ENCODE measurements around the gene SEC22A.

Gene SEC22A

DNA sequence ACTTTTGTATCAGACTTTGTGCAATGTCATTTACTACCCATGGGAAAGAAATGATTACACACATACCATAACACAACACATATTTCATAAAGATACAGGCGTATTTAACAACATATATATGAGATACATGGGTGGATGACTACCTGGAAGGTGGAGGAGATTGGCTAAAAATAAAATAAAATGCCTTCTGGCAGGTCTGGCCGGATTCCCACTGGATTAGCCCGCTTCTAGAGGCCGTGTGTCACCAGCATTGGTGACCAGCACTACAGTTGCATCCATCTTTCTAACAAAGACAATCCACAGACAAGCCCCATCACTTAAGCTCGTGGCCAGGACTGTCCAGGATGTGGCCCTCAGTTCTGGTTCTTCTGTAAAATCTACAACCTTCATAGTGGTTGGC, 21.0 kb upstream of the SEC22A start:
- Histone ChIP-seq H3K27ac (replicated peaks) (no peak overlapping the region), H3K4me3 (replicated peaks; ENCODE audit: insufficient read depth, low read length) (no peak overlapping the region), H3K27me3 (ENCODE audit: insufficient read depth, poor library complexity, severe bottlenecking) (no peaks in the 10 kb centered on the region)
- TF ChIP-seq, protein P1, sequence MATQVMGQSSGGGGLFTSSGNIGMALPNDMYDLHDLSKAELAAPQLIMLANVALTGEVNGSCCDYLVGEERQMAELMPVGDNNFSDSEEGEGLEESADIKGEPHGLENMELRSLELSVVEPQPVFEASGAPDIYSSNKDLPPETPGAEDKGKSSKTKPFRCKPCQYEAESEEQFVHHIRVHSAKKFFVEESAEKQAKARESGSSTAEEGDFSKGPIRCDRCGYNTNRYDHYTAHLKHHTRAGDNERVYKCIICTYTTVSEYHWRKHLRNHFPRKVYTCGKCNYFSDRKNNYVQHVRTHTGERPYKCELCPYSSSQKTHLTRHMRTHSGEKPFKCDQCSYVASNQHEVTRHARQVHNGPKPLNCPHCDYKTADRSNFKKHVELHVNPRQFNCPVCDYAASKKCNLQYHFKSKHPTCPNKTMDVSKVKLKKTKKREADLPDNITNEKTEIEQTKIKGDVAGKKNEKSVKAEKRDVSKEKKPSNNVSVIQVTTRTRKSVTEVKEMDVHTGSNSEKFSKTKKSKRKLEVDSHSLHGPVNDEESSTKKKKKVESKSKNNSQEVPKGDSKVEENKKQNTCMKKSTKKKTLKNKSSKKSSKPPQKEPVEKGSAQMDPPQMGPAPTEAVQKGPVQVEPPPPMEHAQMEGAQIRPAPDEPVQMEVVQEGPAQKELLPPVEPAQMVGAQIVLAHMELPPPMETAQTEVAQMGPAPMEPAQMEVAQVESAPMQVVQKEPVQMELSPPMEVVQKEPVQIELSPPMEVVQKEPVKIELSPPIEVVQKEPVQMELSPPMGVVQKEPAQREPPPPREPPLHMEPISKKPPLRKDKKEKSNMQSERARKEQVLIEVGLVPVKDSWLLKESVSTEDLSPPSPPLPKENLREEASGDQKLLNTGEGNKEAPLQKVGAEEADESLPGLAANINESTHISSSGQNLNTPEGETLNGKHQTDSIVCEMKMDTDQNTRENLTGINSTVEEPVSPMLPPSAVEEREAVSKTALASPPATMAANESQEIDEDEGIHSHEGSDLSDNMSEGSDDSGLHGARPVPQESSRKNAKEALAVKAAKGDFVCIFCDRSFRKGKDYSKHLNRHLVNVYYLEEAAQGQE (IDR thresholded peaks at IDR 0.05; ENCODE audit: insufficient replicate concordance, low read depth) = no peak
- TF ChIP-seq GABPA (IDR thresholded peaks at IDR 0.05; ENCODE audit: low read depth) (no peak), SPI1 (IDR thresholded peaks at IDR 0.05; ENCODE audit: borderline replicate concordance, low read depth) (no peak), POLR2AphosphoS5 (IDR thresholded peaks at IDR 0.05; ENCODE audit: low read depth) (no peak)
- TF ChIP-seq, protein P2, sequence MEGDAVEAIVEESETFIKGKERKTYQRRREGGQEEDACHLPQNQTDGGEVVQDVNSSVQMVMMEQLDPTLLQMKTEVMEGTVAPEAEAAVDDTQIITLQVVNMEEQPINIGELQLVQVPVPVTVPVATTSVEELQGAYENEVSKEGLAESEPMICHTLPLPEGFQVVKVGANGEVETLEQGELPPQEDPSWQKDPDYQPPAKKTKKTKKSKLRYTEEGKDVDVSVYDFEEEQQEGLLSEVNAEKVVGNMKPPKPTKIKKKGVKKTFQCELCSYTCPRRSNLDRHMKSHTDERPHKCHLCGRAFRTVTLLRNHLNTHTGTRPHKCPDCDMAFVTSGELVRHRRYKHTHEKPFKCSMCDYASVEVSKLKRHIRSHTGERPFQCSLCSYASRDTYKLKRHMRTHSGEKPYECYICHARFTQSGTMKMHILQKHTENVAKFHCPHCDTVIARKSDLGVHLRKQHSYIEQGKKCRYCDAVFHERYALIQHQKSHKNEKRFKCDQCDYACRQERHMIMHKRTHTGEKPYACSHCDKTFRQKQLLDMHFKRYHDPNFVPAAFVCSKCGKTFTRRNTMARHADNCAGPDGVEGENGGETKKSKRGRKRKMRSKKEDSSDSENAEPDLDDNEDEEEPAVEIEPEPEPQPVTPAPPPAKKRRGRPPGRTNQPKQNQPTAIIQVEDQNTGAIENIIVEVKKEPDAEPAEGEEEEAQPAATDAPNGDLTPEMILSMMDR (IDR thresholded peaks at IDR 0.05; ENCODE audit: insufficient read depth, low read length) = no peak
- no peak for DNase-seq (ENCODE audit: low read depth in 1 of 2, low spot score in 1 of 2)

DNA sequence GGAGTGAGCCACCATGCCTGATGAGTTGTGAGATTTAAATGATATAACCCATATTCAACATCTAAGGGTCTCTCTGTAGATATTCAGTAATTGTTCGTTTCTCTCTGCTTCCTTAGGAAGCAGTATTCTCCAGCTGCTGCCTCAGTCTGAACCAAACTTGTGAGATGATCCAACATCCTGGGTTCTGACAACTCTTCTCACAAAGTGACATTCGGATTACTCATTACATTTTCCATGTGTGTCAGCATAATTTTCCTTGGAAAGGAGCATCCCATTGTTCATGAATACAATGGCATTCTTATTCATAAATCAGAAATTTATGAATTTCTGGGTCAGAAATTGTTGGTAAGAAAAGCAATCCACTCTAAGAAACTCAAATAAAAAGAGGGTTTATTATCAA, 15.0 kb upstream of the SEC22A start:
- TF ChIP-seq, protein P2 (IDR thresholded peaks at IDR 0.05; ENCODE audit: insufficient read depth, low read length) = no peak
- Histone ChIP-seq H3K27me3 (ENCODE audit: insufficient read depth, poor library complexity, severe bottlenecking) (no peaks in the 10 kb centered on the region), H3K4me3 (replicated peaks; ENCODE audit: insufficient read depth, low read length) (no peak overlapping the region), H3K27ac (replicated peaks) (no peak overlapping the region)
- DNase-seq (ENCODE audit: low read depth in 1 of 2, low spot score in 1 of 2) = no peak

DNA sequence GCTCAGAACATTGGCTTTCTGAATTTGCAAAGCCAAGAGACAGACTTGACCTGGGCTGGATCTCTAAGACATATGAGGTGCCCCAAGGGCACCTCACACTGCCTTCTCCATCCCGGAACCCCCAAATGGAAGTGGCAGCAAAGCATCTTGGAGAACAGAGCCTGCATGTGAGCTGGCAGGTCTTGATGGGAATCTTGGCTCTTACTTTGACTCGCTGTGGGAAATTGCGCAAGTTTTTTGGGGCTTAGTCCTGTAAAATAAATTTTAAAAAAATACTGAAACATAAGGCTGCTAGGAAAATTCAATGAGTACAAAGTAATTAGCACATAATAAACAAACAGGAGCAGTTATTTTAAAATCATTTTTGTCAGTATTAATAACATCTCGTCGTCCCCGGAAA, 13.7 kb upstream of the SEC22A start:
- H3K27ac ChIP-seq (replicated peaks) = no peak overlapping the region
- no peak for DNase-seq (ENCODE audit: low read depth in 1 of 2, low spot score in 1 of 2)
- no peak for TF ChIP-seq GABPA (IDR thresholded peaks at IDR 0.05; ENCODE audit: low read depth)
- TF ChIP-seq, protein P1 (IDR thresholded peaks at IDR 0.05; ENCODE audit: insufficient replicate concordance, low read depth) = no peak
- TF ChIP-seq, protein P2 (IDR thresholded peaks at IDR 0.05; ENCODE audit: insufficient read depth, low read length) = no peak
- TF ChIP-seq POLR2AphosphoS5 (IDR thresholded peaks at IDR 0.05; ENCODE audit: low read depth) = no peak
- TF ChIP-seq SPI1 (IDR thresholded peaks at IDR 0.05; ENCODE audit: borderline replicate concordance, low read depth) = no peak
- H3K4me3 ChIP-seq (replicated peaks; ENCODE audit: insufficient read depth, low read length) = no peak overlapping the region
- H3K27me3 ChIP-seq (ENCODE audit: insufficient read depth, poor library complexity, severe bottlenecking) = no peaks in the 10 kb centered on the region

DNA sequence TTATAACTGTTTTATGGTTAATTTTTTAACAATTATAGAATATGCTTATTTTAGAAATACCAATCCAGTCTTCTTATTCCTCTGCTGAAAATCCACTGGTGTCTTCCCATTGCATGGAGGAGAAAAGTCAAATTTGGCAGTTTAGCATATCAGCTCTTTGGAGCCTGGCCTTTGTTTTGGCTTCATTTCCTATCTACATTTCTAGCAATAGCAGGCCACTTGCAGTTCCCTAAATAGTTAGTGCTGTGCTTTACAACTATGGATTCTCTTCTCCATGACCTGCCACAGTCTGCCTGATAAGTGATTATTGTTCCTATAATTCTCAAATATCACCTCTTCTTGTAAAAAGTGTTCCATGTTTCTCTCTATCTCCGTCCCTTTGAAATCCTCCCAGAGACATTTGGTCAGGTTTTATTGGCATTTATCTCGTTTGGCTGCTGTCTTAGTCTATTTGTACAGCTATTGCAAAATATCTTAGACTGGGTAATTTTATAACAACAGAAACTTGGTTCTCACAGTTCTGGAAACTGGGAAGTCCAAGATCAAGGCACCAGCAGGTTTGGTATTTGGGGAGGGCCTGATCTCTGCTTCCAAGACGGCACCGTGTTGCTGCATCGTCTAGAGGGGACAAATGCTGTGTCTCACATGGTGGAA, 8.2 kb upstream of the SEC22A start:
- Histone ChIP-seq H3K4me3 (replicated peaks; ENCODE audit: insufficient read depth, low read length) (no peak overlapping the region), H3K27ac (replicated peaks) (no peak overlapping the region), H3K27me3 (ENCODE audit: insufficient read depth, poor library complexity, severe bottlenecking) (no peaks in the 10 kb centered on the region)
- TF ChIP-seq, protein P1 (IDR thresholded peaks at IDR 0.05; ENCODE audit: insufficient replicate concordance, low read depth) = no peak
- TF ChIP-seq GABPA (IDR thresholded peaks at IDR 0.05; ENCODE audit: low read depth) (no peak), POLR2AphosphoS5 (IDR thresholded peaks at IDR 0.05; ENCODE audit: low read depth) (no peak), SPI1 (IDR thresholded peaks at IDR 0.05; ENCODE audit: borderline replicate concordance, low read depth) (no peak)
- TF ChIP-seq, protein P2 (IDR thresholded peaks at IDR 0.05; ENCODE audit: insufficient read depth, low read length) = no peak
- no peak for DNase-seq (ENCODE audit: low read depth in 1 of 2, low spot score in 1 of 2)
